BE2C (cell line): Measurements from ENCODE around the gene KLHL10.

Experiments used
- DNase-seq: peaks from one replicate; pipeline ENCODE4 v3.0.0-alpha.2; 2020
- H3K27me3 ChIP-seq: fragments of 250-450 bp; sonication (Bioruptor Pico); 2 replicates; pipeline ENCODE4 v1.5.1; 2020; ENCODE audit warnings: mild to moderate bottlenecking
- H3K36me3 ChIP-seq: fragments of 250-450 bp; sonication (Bioruptor Pico); 2 replicates; pipeline ENCODE4 v1.5.1; 2020; ENCODE audit warnings: mild to moderate bottlenecking
- H3K4me1 ChIP-seq: fragments of 250-450 bp; sonication (Bioruptor Pico); 2 replicates; pipeline ENCODE4 v1.5.1; 2020
- H3K4me3 ChIP-seq: 2 replicates; pipeline ENCODE4 v1.5.1; 2011; ENCODE audit warnings: low read depth, low read length
- H3K9me3 ChIP-seq: fragments of 250-450 bp; sonication (Bioruptor Pico); 2 replicates; pipeline ENCODE4 v1.5.1; 2020
- CTCF ChIP-seq: IDR thresholded peaks from 2 replicates; pipeline ENCODE4 v1.5.1; 2012; ENCODE audit warnings: mild to moderate bottlenecking, low read depth, low read length

Gene KLHL10

GRCh38 chr17:41797377-41797776, 40.2 kb upstream of the KLHL10 start:
- Histone ChIP-seq H3K27me3 (no peaks in the 10 kb centered on the region), H3K4me1 (peaks cover 21% of the 10 kb centered on the region), H3K4me3 (no peak overlapping the region), H3K36me3 (peaks cover 5% of the 10 kb centered on the region), H3K9me3 (no peaks in the 10 kb centered on the region)
- no peak for TF ChIP-seq CTCF
- DNase-seq = no peak

GRCh38 chr17:41799366-41799765, 38.3 kb upstream of the KLHL10 start:
- peaks cover 11% of the 10 kb centered on the region for H3K36me3 ChIP-seq
- no peaks in the 10 kb centered on the region for H3K27me3 ChIP-seq
- H3K9me3 ChIP-seq = no peaks in the 10 kb centered on the region
- no peak for DNase-seq
- H3K4me1 ChIP-seq = peaks cover 7% of the 10 kb centered on the region
- no peak overlapping the region for H3K4me3 ChIP-seq
- no peak for TF ChIP-seq CTCF

- Histone ChIP-seq H3K27me3 (no peaks in the 10 kb centered on the region), H3K36me3 (peaks cover 18% of the 10 kb centered on the region), H3K4me1 (peaks cover 7% of the 10 kb centered on the region), H3K4me3 (no peak overlapping the region), H3K9me3 (no peaks in the 10 kb centered on the region)
- no peak for DNase-seq
- TF ChIP-seq CTCF = no peak
Observed at GRCh38 chr17:41800601-41801373, 36.8 kb upstream of the KLHL10 start.

GRCh38 chr17:41801374-41802271, 36.0 kb upstream of the KLHL10 start:
- Histone ChIP-seq H3K27me3 (no peaks in the 10 kb centered on the region), H3K4me1 (peaks cover 7% of the 10 kb centered on the region), H3K4me3 (0 out of 2 replicates have a peak overlapping the region, but pooled peaks have one; percentile 8), H3K36me3 (peaks cover 21% of the 10 kb centered on the region), H3K9me3 (no peaks in the 10 kb centered on the region)
- DNase-seq = peak; percentile 84
- TF ChIP-seq CTCF = peak; percentile 96

GRCh38 chr17:41803049-41804020, 34.3 kb upstream of the KLHL10 start:
- Histone ChIP-seq H3K27me3 (no peaks in the 10 kb centered on the region), H3K4me1 (peaks cover 7% of the 10 kb centered on the region), H3K36me3 (peaks cover 27% of the 10 kb centered on the region), H3K4me3 (no peak overlapping the region), H3K9me3 (no peaks in the 10 kb centered on the region)
- TF ChIP-seq CTCF = no peak
- peak; percentile 29 for DNase-seq
